ENCODE data around the gene FMNL2. TPM values are rescaled to one million over a fixed set of nuclear protein-coding genes. Genes with fewer than 3 reads are reported as not detected.

Gene FMNL2
- total RNA-seq, 1 experiment from 2014 or later = 33.6 TPM

DNA sequence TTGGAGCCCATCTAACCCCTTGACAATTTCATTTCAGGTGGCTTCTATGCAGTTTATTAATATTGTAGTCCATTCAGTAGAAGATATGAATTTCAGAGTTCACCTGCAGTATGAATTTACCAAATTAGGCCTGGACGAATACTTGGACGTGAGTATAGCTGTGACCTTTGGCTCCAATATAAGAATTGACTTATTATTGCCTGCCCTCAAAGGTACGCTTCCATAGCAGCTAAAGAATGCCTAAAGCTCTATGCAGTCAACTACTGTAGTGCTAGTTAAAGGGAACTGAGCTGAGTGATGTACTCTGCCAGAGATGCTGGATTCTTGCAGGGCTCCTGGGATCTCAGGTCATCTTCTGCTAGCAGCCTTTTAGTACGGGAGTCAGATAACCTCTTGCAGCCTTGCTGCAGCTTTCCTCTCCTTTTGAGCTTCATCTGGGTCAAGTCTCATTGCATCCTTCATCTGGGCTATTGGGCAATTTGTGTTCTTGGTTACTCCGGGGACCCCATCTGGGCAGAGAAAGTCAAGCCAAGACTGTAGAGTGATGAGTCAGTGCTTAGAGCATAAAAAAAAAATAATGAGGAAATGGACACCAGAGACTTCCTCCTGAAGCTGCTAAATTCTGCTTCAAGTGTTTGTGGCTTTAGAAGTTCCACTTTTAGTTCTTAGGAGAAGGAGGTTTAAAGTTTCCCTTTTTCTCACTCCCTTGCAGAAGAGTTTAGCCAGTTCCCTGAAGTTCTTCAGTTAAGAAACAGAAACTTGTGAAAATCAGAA lies 276.7 kb downstream of the FMNL2 start:
- no peak for TF ChIP-seq POLR2AphosphoS5 (IDR thresholded peaks at IDR 0.05; ENCODE audit: low read depth, low read length)
- TF ChIP-seq SIN3A (IDR thresholded peaks at IDR 0.05; ENCODE audit: borderline replicate concordance, insufficient read depth, low read depth, low read length) = no peak
- no peak for TF ChIP-seq TCF7L2 (IDR thresholded peaks at IDR 0.05; ENCODE audit: low read depth, low read length)
- intact Hi-C loops (cut with micrococcal nuclease; ENCODE audit: unreplicated experiment) = no loop called here
- Histone ChIP-seq H3K36me3 (ENCODE audit: control insufficient read depth, insufficient read depth, low read length) (peaks cover 3% of the 10 kb centered on the region), H3K4me3 (ENCODE audit: low read depth in 2 of 2, low read length in 2 of 2) (no peak overlapping the region), H3K4me1 (ENCODE audit: control insufficient read depth, insufficient read depth, low read length) (no peaks in the 10 kb centered on the region), H3K27me3 (ENCODE audit: control insufficient read depth, insufficient read depth, low read length) (no peaks in the 10 kb centered on the region), H3K9me3 (ENCODE audit: control insufficient read depth, insufficient read depth, low read depth, low read length) (no peaks in the 10 kb centered on the region), H3K27ac (ENCODE audit: low read length) (no peak overlapping the region)
- ChIA-PET POLR2A (interaction anchor here (0.7 kb wide), 1 partner anchor 17 kb away, joined by 4 read pairs; no protein-coding TSS in a partner anchor), CTCF (no interaction called here)
- no peak for ATAC-seq
- BruUV-seq (replicated peaks) = no TSS peak
- in situ Hi-C loops (cut with HindIII; ENCODE audit: low pct_unique_long_range_greater_than_20kb, low sequenced_read_pairs) = no loop called here
- DNase-seq (ENCODE audit: low read depth, low spot score) = no peak

GRCh38 chr2:152613235-152613634 lies 278.3 kb downstream of the FMNL2 start:
- POLR2A ChIA-PET = no interaction called here
- BruUV-seq (replicated peaks) = no TSS peak
- no peak for ATAC-seq
- intact Hi-C loops (cut with micrococcal nuclease; ENCODE audit: unreplicated experiment) = no loop called here
- Histone ChIP-seq H3K9me3 (ENCODE audit: control insufficient read depth, insufficient read depth, low read depth, low read length) (no peaks in the 10 kb centered on the region), H3K36me3 (ENCODE audit: control insufficient read depth, insufficient read depth, low read length) (peaks cover 12% of the 10 kb centered on the region), H3K27ac (ENCODE audit: low read length) (no peak overlapping the region), H3K27me3 (ENCODE audit: control insufficient read depth, insufficient read depth, low read length) (no peaks in the 10 kb centered on the region), H3K4me3 (ENCODE audit: low read depth in 2 of 2, low read length in 2 of 2) (no peak overlapping the region), H3K4me1 (ENCODE audit: control insufficient read depth, insufficient read depth, low read length) (no peaks in the 10 kb centered on the region)
- CTCF ChIA-PET = no interaction called here
- TF ChIP-seq SIN3A (IDR thresholded peaks at IDR 0.05; ENCODE audit: borderline replicate concordance, insufficient read depth, low read depth, low read length) = no peak
- no peak for TF ChIP-seq POLR2AphosphoS5 (IDR thresholded peaks at IDR 0.05; ENCODE audit: low read depth, low read length)
- TF ChIP-seq REST (IDR thresholded peaks at IDR 0.05; ENCODE audit: insufficient read depth in 1 of 2, low read depth in 2 of 2, low read length in 1 of 2) = no peak
- in situ Hi-C loops (cut with HindIII; ENCODE audit: low pct_unique_long_range_greater_than_20kb, low sequenced_read_pairs) = no loop called here
- DNase-seq (ENCODE audit: low read depth, low spot score) = no peak

GRCh38 chr2:152615177-152615576 lies 280.2 kb downstream of the FMNL2 start:
- DNase-seq (ENCODE audit: low read depth, low spot score) = no peak
- no peaks in the 10 kb centered on the region for H3K9me3 ChIP-seq (ENCODE audit: control insufficient read depth, insufficient read depth, low read depth, low read length)
- no peaks in the 10 kb centered on the region for H3K27me3 ChIP-seq (ENCODE audit: control insufficient read depth, insufficient read depth, low read length)
- no TSS peak for BruUV-seq (replicated peaks)
- CTCF ChIA-PET = no interaction called here
- H3K4me3 ChIP-seq (ENCODE audit: low read depth in 2 of 2, low read length in 2 of 2) = no peak overlapping the region
- H3K4me1 ChIP-seq (ENCODE audit: control insufficient read depth, insufficient read depth, low read length) = no peaks in the 10 kb centered on the region
- ATAC-seq = no peak
- H3K36me3 ChIP-seq (ENCODE audit: control insufficient read depth, insufficient read depth, low read length) = peaks cover 23% of the 10 kb centered on the region
- TF ChIP-seq SIN3A (IDR thresholded peaks at IDR 0.05; ENCODE audit: borderline replicate concordance, insufficient read depth, low read depth, low read length) (no peak), REST (IDR thresholded peaks at IDR 0.05; ENCODE audit: insufficient read depth in 1 of 2, low read depth in 2 of 2, low read length in 1 of 2) (no peak), CTCF (IDR thresholded peaks at IDR 0.05) (no peak), POLR2AphosphoS5 (IDR thresholded peaks at IDR 0.05; ENCODE audit: low read depth, low read length) (no peak)
- intact Hi-C loops (cut with micrococcal nuclease; ENCODE audit: unreplicated experiment) = no loop called here
- POLR2A ChIA-PET = no interaction called here
- H3K27ac ChIP-seq (ENCODE audit: low read length) = no peak overlapping the region
- in situ Hi-C loops (cut with HindIII; ENCODE audit: low pct_unique_long_range_greater_than_20kb, low sequenced_read_pairs) = no loop called here

Data from Panc1 (cell line).